PC-3 (cell line): ENCODE results near the gene SHROOM1. TPM values are rescaled to one million over a fixed set of nuclear protein-coding genes. Genes with fewer than 3 reads are reported as not detected.

Experiments
- ATAC-seq: fragments of 200-7000 bp; cut with Tn5 transposase; 2 replicates; pipeline ENCODE4 v1.9.1; 2020; ENCODE audit warnings: mild to moderate bottlenecking, moderate library complexity
- BruUV-seq: library from RNA; stranded (reverse); fragments of 400-500 nt; replicated peaks from 2 replicates; lab custom pipeline; 2021; lab: Mats Ljungman, UMichigan
- CTCF ChIA-PET: fragments of 300-600 bp; sonication (Branson Sonifier 250); formaldehyde crosslinking; loops from one replicate; lab custom pipeline; 2022; ENCODE audit warnings: antibody characterized with exemption; lab: Charles Lee
- POLR2A ChIA-PET: fragments of 300-600 bp; sonication (Branson Sonifier 250); formaldehyde crosslinking; loops from one replicate; lab custom pipeline; 2022; ENCODE audit warnings: antibody characterized with exemption; ENCODE audit not compliant: unreplicated experiment; lab: Charles Lee
- DNase-seq: peaks from one replicate; pipeline ENCODE4 v3.0.0-alpha.2; 2015
- H2AFZ ChIP-seq: fragments of 300-600 bp; sonication (generic); 2 replicates; pipeline ENCODE4 v1.6.0; 2016; ENCODE audit warnings: antibody characterized with exemption, low read length
- H3F3A ChIP-seq: fragments of 300-600 bp; sonication (generic); one replicate; pipeline ENCODE4 v1.6.0; 2017; ENCODE audit warnings: antibody characterized with exemption, low read length, control low read depth, mild to moderate bottlenecking; ENCODE audit not compliant: unreplicated experiment
- H3K27ac ChIP-seq: fragments of 300-600 bp; sonication (generic); 2 replicates; pipeline ENCODE4 v1.5.1; 2016; ENCODE audit warnings: mild to moderate bottlenecking, low read length
- H3K27me3 ChIP-seq: fragments of 300-600 bp; sonication (generic); 2 replicates; pipeline ENCODE4 v1.6.1; 2016; ENCODE audit warnings: low read length, mixed read lengths
- H3K36me3 ChIP-seq: fragments of 300-600 bp; sonication (generic); 2 replicates; pipeline ENCODE4 v1.6.1; 2016; ENCODE audit warnings: low read depth, mixed run types, low read length, mixed read lengths
- H3K4me1 ChIP-seq: fragments of 300-600 bp; sonication (generic); 2 replicates; pipeline ENCODE4 v1.5.1; 2016; ENCODE audit warnings: low read length; ENCODE audit not compliant: insufficient read depth
- H3K4me2 ChIP-seq: fragments of 300-600 bp; sonication (generic); 2 replicates; pipeline ENCODE4 v1.6.0; 2016; ENCODE audit warnings: low read length
- H3K4me3 ChIP-seq: fragments of 300-600 bp; sonication (generic); 2 replicates; pipeline ENCODE4 v1.5.1; 2016; ENCODE audit warnings: mild to moderate bottlenecking, low read length, mixed read lengths
- H3K79me2 ChIP-seq: fragments of 300-600 bp; sonication (generic); 2 replicates; pipeline ENCODE4 v1.6.1; 2017; ENCODE audit warnings: low read length, mixed read lengths
- H3K9ac ChIP-seq: fragments of 300-600 bp; sonication (generic); 2 replicates; pipeline ENCODE4 v1.6.0; 2016; ENCODE audit warnings: mild to moderate bottlenecking, low read length
- H3K9me2 ChIP-seq: fragments of 300-600 bp; sonication (generic); replicated peaks from 2 replicates; pipeline ENCODE4 v1.6.1; 2016; ENCODE audit warnings: mixed run types, low read length, mixed read lengths
- H3K9me3 ChIP-seq: fragments of 300-600 bp; sonication (generic); 2 replicates; pipeline ENCODE4 v1.6.1; 2016; ENCODE audit warnings: low read length, mixed read lengths
- H4K20me1 ChIP-seq: fragments of 300-600 bp; sonication (generic); 2 replicates; pipeline ENCODE4 v1.6.1; 2016; ENCODE audit warnings: low read length, mixed read lengths
- EZH2 ChIP-seq: fragments of 300-600 bp; sonication (generic); IDR thresholded peaks from one replicate; pipeline ENCODE4 v1.6.1; 2017; ENCODE audit warnings: antibody characterized with exemption, mild to moderate bottlenecking, low read length; ENCODE audit not compliant: unreplicated experiment
- EZH2phosphoT487 ChIP-seq: fragments of 300-600 bp; sonication (generic); IDR thresholded peaks from 2 replicates; pipeline ENCODE4 v1.6.1; 2018; ENCODE audit warnings: mild to moderate bottlenecking, antibody characterized with exemption, low read length, borderline replicate concordance
- intact Hi-C: fragments of 100-400 bp; cut with micrococcal nuclease; formaldehyde crosslinking; loops from 2 replicates; pipeline ENCODE4 v1.9.0; 2023
- total RNA-seq: library from RNA; depleted of rRNA; stranded (reverse); fragments of >200 nt; gene quantifications from 2 replicates; pipeline ENCODE4 v1.2.3, GENCODE V29; 2014
- TF ChIP-seq, protein P1 (sequence below): fragments of 300-600 bp; sonication (generic); conservative IDR thresholded peaks from 2 replicates; pipeline ENCODE4 v1.5.1; 2017; ENCODE audit warnings: antibody characterized with exemption, low read depth, mild to moderate bottlenecking, low read length

The SHROOM1 gene
- total RNA-seq, 1 experiment from 2014 or later, result 13.6 TPM

DNA sequence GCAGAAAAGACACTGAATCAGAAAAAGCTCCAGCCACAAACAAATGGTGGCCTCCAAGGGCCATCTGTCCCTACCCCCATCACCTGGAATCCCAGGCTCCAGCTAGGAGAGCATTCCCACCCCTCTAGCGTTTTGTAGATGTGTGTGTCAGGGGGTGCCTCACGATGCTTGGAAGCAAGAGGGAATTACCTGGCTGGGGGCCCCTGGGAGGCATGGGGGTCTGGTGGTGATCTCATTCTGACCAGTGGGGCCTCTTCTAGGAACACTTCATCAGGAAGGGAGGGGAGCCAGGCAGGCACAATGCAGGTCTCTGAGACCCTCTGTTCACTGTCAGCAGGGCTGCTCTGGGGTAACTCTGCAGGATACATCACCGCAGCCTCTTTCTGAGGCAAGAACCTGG lies 6.0 kb downstream of the SHROOM1 start:
- TF ChIP-seq, protein P1, sequence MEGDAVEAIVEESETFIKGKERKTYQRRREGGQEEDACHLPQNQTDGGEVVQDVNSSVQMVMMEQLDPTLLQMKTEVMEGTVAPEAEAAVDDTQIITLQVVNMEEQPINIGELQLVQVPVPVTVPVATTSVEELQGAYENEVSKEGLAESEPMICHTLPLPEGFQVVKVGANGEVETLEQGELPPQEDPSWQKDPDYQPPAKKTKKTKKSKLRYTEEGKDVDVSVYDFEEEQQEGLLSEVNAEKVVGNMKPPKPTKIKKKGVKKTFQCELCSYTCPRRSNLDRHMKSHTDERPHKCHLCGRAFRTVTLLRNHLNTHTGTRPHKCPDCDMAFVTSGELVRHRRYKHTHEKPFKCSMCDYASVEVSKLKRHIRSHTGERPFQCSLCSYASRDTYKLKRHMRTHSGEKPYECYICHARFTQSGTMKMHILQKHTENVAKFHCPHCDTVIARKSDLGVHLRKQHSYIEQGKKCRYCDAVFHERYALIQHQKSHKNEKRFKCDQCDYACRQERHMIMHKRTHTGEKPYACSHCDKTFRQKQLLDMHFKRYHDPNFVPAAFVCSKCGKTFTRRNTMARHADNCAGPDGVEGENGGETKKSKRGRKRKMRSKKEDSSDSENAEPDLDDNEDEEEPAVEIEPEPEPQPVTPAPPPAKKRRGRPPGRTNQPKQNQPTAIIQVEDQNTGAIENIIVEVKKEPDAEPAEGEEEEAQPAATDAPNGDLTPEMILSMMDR, result no peak

DNA sequence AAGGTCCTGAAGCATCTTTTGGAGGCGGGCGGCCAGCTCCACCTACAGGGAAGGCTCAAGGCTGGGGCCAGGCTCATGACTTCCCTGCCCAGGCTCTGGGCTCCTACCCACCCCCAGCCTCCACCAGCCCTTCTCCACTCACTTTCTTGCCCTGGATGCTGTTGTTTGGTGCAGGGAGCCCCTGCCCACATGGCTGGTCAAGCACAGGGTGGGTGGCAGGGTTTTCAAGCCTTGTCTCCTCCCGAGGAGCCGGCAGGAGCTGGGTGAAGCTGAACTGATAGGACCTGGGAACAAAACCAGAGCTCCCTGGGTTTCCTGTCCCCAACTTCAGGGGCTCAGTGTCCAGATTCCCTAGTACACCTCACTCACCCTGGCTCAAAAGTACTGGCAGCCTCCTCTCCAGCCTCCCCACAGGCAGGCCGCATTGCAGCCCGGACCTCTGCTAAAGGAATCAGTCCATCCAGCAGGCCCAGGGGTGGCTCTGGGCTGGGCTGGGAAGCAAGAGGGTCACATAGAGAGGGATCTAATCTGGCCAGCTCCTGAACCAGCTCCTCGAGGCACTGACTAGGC lies 6.9 kb downstream of the SHROOM1 start:
- H3K9me3 ChIP-seq, result no peaks in the 10 kb centered on the region
- H4K20me1 ChIP-seq, result no peaks in the 10 kb centered on the region
- H2AFZ ChIP-seq, result no peak overlapping the region
- H3K4me1 ChIP-seq, result no peaks in the 10 kb centered on the region
- no peaks in the 10 kb centered on the region for H3K27me3 ChIP-seq
- intact Hi-C loops, result loop anchor here (5.0 kb wide), 4 partner anchors 46 to 436 kb away; partner anchors contain the start of gene SEPTIN8
- BruUV-seq, result no TSS peak
- POLR2A ChIA-PET, result no interaction called here
- ATAC-seq (no peak), DNase-seq (no peak)
- H3K36me3 ChIP-seq, result no peaks in the 10 kb centered on the region
- H3K79me2 ChIP-seq, result peaks cover 3% of the 10 kb centered on the region; the same call in 1 of the 2 replicates
- H3K27ac ChIP-seq, result no peak overlapping the region
- TF ChIP-seq, protein P1, result no peak
- no peak for TF ChIP-seq EZH2
- no peak overlapping the region for H3K4me2 ChIP-seq
- no peak overlapping the region for H3K9ac ChIP-seq
- no peak overlapping the region for H3K4me3 ChIP-seq
- no peaks in the 10 kb centered on the region for H3K9me2 ChIP-seq
- no peaks in the 10 kb centered on the region for H3F3A ChIP-seq
- CTCF ChIA-PET, result no interaction called here

More for the DNA sequence above, 6.0 kb downstream of the SHROOM1 start:
- Histone ChIP-seq H4K20me1 (no peaks in the 10 kb centered on the region), H2AFZ (no peak overlapping the region), H3K4me1 (peaks cover 5% of the 10 kb centered on the region), H3K9ac (no peak overlapping the region), H3F3A (no peaks in the 10 kb centered on the region), H3K36me3 (no peaks in the 10 kb centered on the region), H3K79me2 (peaks cover 12% of the 10 kb centered on the region; the same call in 1 of the 2 replicates), H3K27ac (no peak overlapping the region), H3K9me2 (no peaks in the 10 kb centered on the region), H3K4me3 (no peak overlapping the region), H3K9me3 (no peaks in the 10 kb centered on the region), H3K27me3 (no peaks in the 10 kb centered on the region), H3K4me2 (no peak overlapping the region)
- POLR2A ChIA-PET, result no interaction called here
- ATAC-seq, result no peak
- no peak for DNase-seq
- intact Hi-C loops, result loop anchor here (5.0 kb wide), 4 partner anchors 47 to 437 kb away; partner anchors contain the start of gene SEPTIN8
- CTCF ChIA-PET, result no interaction called here
- BruUV-seq, result no TSS peak

DNA sequence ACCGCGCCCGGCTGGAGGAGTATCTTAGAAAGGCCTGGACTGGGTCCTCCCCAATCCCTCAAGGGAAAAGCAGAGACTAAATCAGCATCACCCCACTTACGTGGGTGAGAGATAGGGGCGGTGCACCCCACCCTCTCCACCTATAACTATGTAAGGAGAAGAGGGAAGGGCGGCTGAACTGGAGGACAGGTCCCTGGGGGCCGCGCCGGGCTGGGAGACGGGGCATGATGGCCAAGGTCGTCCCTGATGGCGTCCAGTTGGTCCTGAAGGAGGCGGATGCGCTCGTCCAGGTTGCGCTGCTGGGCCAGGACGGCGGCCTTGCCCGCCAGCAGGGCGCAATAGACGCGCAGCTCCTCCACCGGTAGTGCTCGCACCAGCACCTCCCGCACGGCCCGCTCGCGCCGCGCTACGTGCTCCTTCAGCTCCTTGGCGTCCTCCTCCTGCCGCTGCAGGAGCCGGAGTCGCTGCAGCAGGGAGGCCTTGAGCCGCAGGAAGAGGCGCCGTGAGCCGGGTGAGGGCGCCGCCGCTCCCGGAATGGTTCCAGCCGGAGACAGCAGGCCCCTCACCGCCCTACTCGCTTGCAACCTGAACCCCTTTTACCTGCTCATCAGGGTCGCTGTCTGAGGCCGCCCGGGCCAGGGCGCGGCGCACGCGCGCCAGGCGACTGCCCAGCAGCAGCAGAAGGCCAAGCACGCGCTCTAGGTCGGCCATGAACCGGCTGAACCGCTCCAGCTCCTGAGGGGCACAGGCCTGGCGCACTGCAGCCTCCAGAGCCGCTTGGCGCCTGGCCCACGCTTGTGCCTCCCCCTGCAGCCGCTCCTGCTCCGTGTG lies 7.6 kb downstream of the SHROOM1 start:
- POLR2A ChIA-PET, result no interaction called here
- ATAC-seq (no peak), DNase-seq (no peak)
- Histone ChIP-seq H3K9ac (no peak overlapping the region), H3K9me3 (no peaks in the 10 kb centered on the region), H3K9me2 (no peaks in the 10 kb centered on the region), H3K4me2 (no peak overlapping the region), H3K4me3 (no peak overlapping the region), H4K20me1 (no peaks in the 10 kb centered on the region), H3K4me1 (no peaks in the 10 kb centered on the region), H3K36me3 (no peaks in the 10 kb centered on the region), H3K27ac (no peak overlapping the region), H2AFZ (no peak overlapping the region), H3K79me2 (no peaks in the 10 kb centered on the region), H3K27me3 (no peaks in the 10 kb centered on the region), H3F3A (no peaks in the 10 kb centered on the region)
- TF ChIP-seq, protein P1, result no peak
- TF ChIP-seq EZH2phosphoT487 (no peak), EZH2 (no peak)
- CTCF ChIA-PET, result no interaction called here
- intact Hi-C loops, result loop anchor here (5.0 kb wide), 4 partner anchors 46 to 436 kb away; partner anchors contain the start of gene SEPTIN8
- BruUV-seq, result no TSS peak
